NCI-H69 (cell line): ENCODE results near the gene TAF9.

ENCODE experiments used
- DNase-seq: peaks from one replicate; lab custom pipeline; 2025; lab: John Stamatoyannopoulos, UW

Gene TAF9

GRCh38 chr5:69369340-69370121 lies at the start of gene TAF9, which contains the start of the genes AK6 and RAD17:
TAF9 (minus strand) TSS chr5:69369520; CDS start chr5:69365737, 3,783 bp downstream.
AK6 (minus strand) TSS chr5:69369520; CDS start chr5:69369490, 30 bp downstream.
RAD17 (plus strand) TSS chr5:69369818; CDS start chr5:69372209, 2,391 bp downstream.
- peak; percentile 97 for DNase-seq

- DNase-seq = no peak
These were observed 49.2 kb upstream of the TAF9 start for GRCh38 chr5:69418554-69418953.

GRCh38 chr5:69416699-69417098 lies 47.4 kb upstream of the TAF9 start:
- no peak for DNase-seq

GRCh38 chr5:69416180-69416579 lies 46.9 kb upstream of the TAF9 start:
- peak; percentile 70 for DNase-seq

- DNase-seq = peak; percentile 71
These were observed 46.3 kb upstream of the TAF9 start for GRCh38 chr5:69415584-69415958.

- DNase-seq = peak; percentile 98
These were observed 45.7 kb upstream of the TAF9 start, which contains the start of gene MARVELD2 for GRCh38 chr5:69414885-69415583. MARVELD2 (plus strand) TSS chr5:69415116; CDS start chr5:69419386, 4,270 bp downstream.

- no peak for DNase-seq
These were observed 35.5 kb upstream of the TAF9 start for GRCh38 chr5:69404659-69405330.

- DNase-seq = no peak
These were observed 9.1 kb upstream of the TAF9 start for GRCh38 chr5:69378376-69378775.

GRCh38 chr5:69374911-69375446 lies 5.7 kb upstream of the TAF9 start:
- no peak for DNase-seq

GRCh38 chr5:69372394-69372793 lies 3.1 kb upstream of the TAF9 start:
- DNase-seq = no peak

GRCh38 chr5:69370335-69370734 lies 1.0 kb upstream of the TAF9 start:
- DNase-seq = peak; percentile 20

GRCh38 chr5:69368458-69369339 lies 621 bp downstream of the TAF9 start:
- DNase-seq = peak; percentile 70

GRCh38 chr5:69367697-69368279 lies 1.5 kb downstream of the TAF9 start:
- DNase-seq = no peak

- no peak for DNase-seq
These were observed 4.5 kb downstream of the TAF9 start for GRCh38 chr5:69364850-69365249.

- DNase-seq = peak; percentile 25
These were observed 4.9 kb downstream of the TAF9 start for GRCh38 chr5:69364414-69364813.

GRCh38 chr5:69360442-69360841 lies 8.9 kb downstream of the TAF9 start:
- DNase-seq = no peak

- DNase-seq = no peak
These were observed 9.6 kb downstream of the TAF9 start for GRCh38 chr5:69359699-69360098.

- no peak for DNase-seq
These were observed 18.7 kb downstream of the TAF9 start for GRCh38 chr5:69350664-69351063.

- no peak for DNase-seq
These were observed 26.2 kb downstream of the TAF9 start for GRCh38 chr5:69343083-69343482.

GRCh38 chr5:69341520-69342161 lies 27.7 kb downstream of the TAF9 start:
- DNase-seq = peak; percentile 35
